Spleen (tissue), 7 donors: ENCODE data around the gene CCNL1.

ENCODE experiments used
- CTCF ChIP-seq, 11 experiments: fragments of 200-600 bp in 7 of 11; fragments of 450-650 bp in 4 of 11; sonication (generic) in 4 of 11; IDR thresholded peaks in 8 of 11; conservative IDR thresholded peaks in 3 of 11; 1 replicate in 7 of 11; 2 replicates in 4 of 11; pipeline versions ENCODE4 v1.4.0 to v1.8.0; 2016 to 2021; ENCODE audit warnings: antibody characterized with exemption in 11 of 11, inconsistent platforms in 4 of 11, mild to moderate bottlenecking in 1 of 11
- POLR2AphosphoS5 ChIP-seq, 3 donors: sonication (generic); formaldehyde crosslinking; IDR thresholded peaks; one replicate each; pipeline ENCODE4 v1.5.1; 2017; ENCODE audit warnings: antibody characterized with exemption in 3 of 3
- donor health status: DM: no; HTN: no; CAD: no; lungs with moderate emphysema.
- donor health status: DM: no; HTN: no; CAD: no.
- donor health status: DM: no; HTN: no; CAD: no.

GRCh38 chr3:157129803-157130466, 30.0 kb downstream of the CCNL1 start:
- TF ChIP-seq POLR2AphosphoS5 (IDR thresholded peaks at IDR 0.05) (no peak), CTCF (IDR thresholded peaks at IDR 0.05 in 8 of 11, conservative IDR thresholded peaks at IDR 0.05 in 3 of 11) (no peak)
